Testis (tissue), 3 donors: ENCODE data around the gene MTRF1L. TPM values are rescaled to one million over a fixed set of nuclear protein-coding genes. Genes with fewer than 3 reads are reported as not detected.

Source experiments
- DNase-seq: peaks from one replicate; pipeline ENCODE4 v3.0.0-alpha.2; 2019
- H3K27ac ChIP-seq, 2 donors: fragments of 200-600 bp; sonication (generic); one replicate each; pipeline ENCODE4 v1.5.1; 2019
- H3K27me3 ChIP-seq: fragments of 200-600 bp; sonication (generic); one replicate; pipeline ENCODE4 v1.5.1; 2019
- H3K36me3 ChIP-seq: fragments of 200-600 bp; sonication (generic); one replicate; pipeline ENCODE4 v1.5.1; 2017; ENCODE audit warnings: low read depth; ENCODE audit errors: missing control alignments
- H3K4me1 ChIP-seq: fragments of 200-600 bp; sonication (generic); one replicate; pipeline ENCODE4 v1.5.1; 2019
- H3K4me3 ChIP-seq, 2 donors: fragments of 200-600 bp; sonication (generic); one replicate each; pipeline ENCODE4 v1.5.1; 2017 to 2019
- H3K9me3 ChIP-seq: fragments of 200-600 bp; sonication (generic); one replicate; pipeline ENCODE4 v1.5.1; 2017
- CTCF ChIP-seq, 3 experiments: fragments of 450-650 bp in 2 of 3; fragments of 200-600 bp in 1 of 3; sonication (generic) in 1 of 3; IDR thresholded peaks; one replicate each; pipeline ENCODE4 v1.5.1; 2016 to 2019; ENCODE audit warnings: antibody characterized with exemption in 3 of 3, mild to moderate bottlenecking in 2 of 3, moderate library complexity in 1 of 3
- POLR2A ChIP-seq: fragments of 450-650 bp; IDR thresholded peaks from one replicate; pipeline ENCODE4 v1.6.1; 2017; ENCODE audit warnings: antibody characterized with exemption, mild to moderate bottlenecking, moderate library complexity
- WGBS, 2 donors: methylation state at CpG; one replicate each; pipeline ENCODE4 v1.1.5; 2018; 5-methylcytosine and 5-hydroxymethylcytosine counted together
- intact Hi-C: fragments of 100-400 bp; cut with DNase I; formaldehyde crosslinking; loops from one replicate; pipeline ENCODE4 v1.15.1; 2023; ENCODE audit warnings: low total_unique reads
- polyA plus RNA-seq: library from polyadenylated mRNA; stranded (reverse); fragments of 350-450 nt; fragmentation: Illumina TruSeq; extraction: RNeasy Lipid Tissue Mini Kit (QIAGEN cat#74804); gene quantifications from one replicate; pipeline ENCODE4 v1.2.3, GENCODE V29; 2014; ENCODE audit warnings: low read depth, low replicate concordance; ENCODE audit not compliant: insufficient read depth
- small RNA-seq, 2 donors: library from RNA; depleted of rRNA; stranded (forward); fragments of <200 nt; gene quantifications; one replicate each; pipeline ENCODE3, GENCODE V24; 2016
- total RNA-seq, 2 donors: library from RNA; depleted of rRNA; stranded (reverse); fragments of >200 nt; gene quantifications; one replicate each; pipeline ENCODE4 v1.2.3, GENCODE V29; 2016

The MTRF1L gene
- total and polyA plus RNA-seq, 3 donors from 2014 or later: 10.7 to 19.4 (median 18.4) TPM

- no peaks in the 10 kb centered on the region for H3K36me3 ChIP-seq
- DNase-seq: no peak
- H3K27ac ChIP-seq: no peak overlapping the region
- WGBS, 2 donors: 77 to 81% methylated on average over 1 of the region's 1 CpG
- H3K4me3 ChIP-seq: no peak overlapping the region
- H3K4me1 ChIP-seq: no peaks in the 10 kb centered on the region
- no peaks in the 10 kb centered on the region for H3K9me3 ChIP-seq
- intact Hi-C loops: no loop called here
- TF ChIP-seq CTCF (IDR thresholded peaks at IDR 0.05): no peak
- no peak for TF ChIP-seq POLR2A
- no peaks in the 10 kb centered on the region for H3K27me3 ChIP-seq
Observed at GRCh38 chr6:152942319-152942869, 60.1 kb downstream of the MTRF1L start.

- no peaks in the 10 kb centered on the region for H3K9me3 ChIP-seq
- H3K4me3 ChIP-seq: no peak overlapping the region
- intact Hi-C loops: no loop called here
- no peaks in the 10 kb centered on the region for H3K27me3 ChIP-seq
- no peak overlapping the region for H3K27ac ChIP-seq
- no peak for TF ChIP-seq CTCF (IDR thresholded peaks at IDR 0.05)
- TF ChIP-seq POLR2A: no peak
- H3K4me1 ChIP-seq: no peaks in the 10 kb centered on the region
- no peak for DNase-seq
- no peaks in the 10 kb centered on the region for H3K36me3 ChIP-seq
Observed at GRCh38 chr6:152941746-152942145, 60.8 kb downstream of the MTRF1L start.

Small RNAs within 50 kb of the gene (small RNA-seq; reads per million reads assigned to genes)
- gene AL080276.1: 0 reads per million in 2 donors

Other genes with a start within 250 kb of the MTRF1L start
- gene FBXO5, start 19.7 kb downstream of the MTRF1L start, total RNA-seq: 1 to 10 TPM; 6.8 to 8.3 TPM
- gene FBXO5, start 19.7 kb downstream of the MTRF1L start, polyA plus RNA-seq: 6.0 TPM
- 1 to 10 TPM; 3.1 to 4.5 TPM for gene RGS17, start 128.6 kb upstream of the MTRF1L start, total RNA-seq
- gene RGS17, start 128.6 kb upstream of the MTRF1L start, polyA plus RNA-seq: 0.65 TPM